IMR-90 (cell line): ENCODE data around the gene ZRSR2. TPM values are rescaled to one million over a fixed set of nuclear protein-coding genes. Genes with fewer than 3 reads are reported as not detected.
A peak's percentile ranks its signal among the peaks of the same experiment; 100 is the strongest.

ENCODE experiments used
- ATAC-seq: fragments of 200-7000 bp; cut with Tn5 transposase; 2 replicates; pipeline ENCODE4 v1.9.1; 2020; ENCODE audit warnings: low read depth, mild to moderate bottlenecking, moderate library complexity
- BruUV-seq: library from RNA; stranded (reverse); fragments of 400-500 nt; replicated peaks from 2 replicates; lab custom pipeline; 2021; lab: Mats Ljungman, UMichigan
- CTCF ChIA-PET: fragments of 300-600 bp; formaldehyde crosslinking; extraction: SDS; loops from one replicate; lab custom pipeline; 2021; ENCODE audit warnings: antibody characterized with exemption; lab: Yijun Ruan, JAX
- POLR2A ChIA-PET: fragments of 300-600 bp; sonication (Branson Sonifier 250); formaldehyde crosslinking; loops from one replicate; lab custom pipeline; 2022; ENCODE audit warnings: antibody characterized with exemption; ENCODE audit not compliant: unreplicated experiment; lab: Charles Lee
- DNase-seq: peaks from one replicate; pipeline ENCODE4 v3.0.0; 2013
- H2AFZ ChIP-seq: replicated peaks from 2 replicates; pipeline ENCODE3; 2013; ENCODE audit warnings: low read length, mild to moderate bottlenecking; ENCODE audit not compliant: poor library complexity
- H2AK5ac ChIP-seq: 2 replicates; pipeline ENCODE4 v1.6.1; 2013; ENCODE audit warnings: low read depth, low read length, inconsistent platforms
- H2AK9ac ChIP-seq: replicated peaks from 2 replicates; pipeline ENCODE3; 2013; ENCODE audit warnings: mild to moderate bottlenecking, low read depth, low read length, moderate library complexity; ENCODE audit not compliant: poor library complexity
- H2BK120ac ChIP-seq: 2 replicates; pipeline ENCODE4 v1.6.1; 2013; ENCODE audit warnings: low read depth, low read length, inconsistent platforms
- H2BK15ac ChIP-seq: 3 replicates; pipeline ENCODE4 v1.6.1; 2013; ENCODE audit warnings: low read depth, low read length, inconsistent platforms
- H2BK20ac ChIP-seq: 2 replicates; pipeline ENCODE4 v1.6.1; 2013; ENCODE audit warnings: low read depth, mild to moderate bottlenecking, inconsistent platforms, low read length, moderate library complexity
- H2BK5ac ChIP-seq: 2 replicates; pipeline ENCODE4 v1.6.1; 2013; ENCODE audit warnings: mild to moderate bottlenecking, low read depth, low read length, inconsistent platforms; ENCODE audit not compliant: poor library complexity, severe bottlenecking
- H3K14ac ChIP-seq: replicated peaks from 2 replicates; pipeline ENCODE4 v1.6.1; 2013; ENCODE audit warnings: low read depth, low read length, inconsistent platforms
- H3K18ac ChIP-seq: 2 replicates; pipeline ENCODE4 v1.6.1; 2013; ENCODE audit warnings: low read depth, low read length, control low read depth
- H3K23ac ChIP-seq: 2 replicates; pipeline ENCODE4 v1.6.1; 2013; ENCODE audit warnings: low read depth, low read length, inconsistent platforms
- H3K27ac ChIP-seq: 2 replicates; pipeline ENCODE4 v1.5.1; 2013; ENCODE audit warnings: mild to moderate bottlenecking, control low read depth, low read length; ENCODE audit not compliant: insufficient read depth
- H3K27me3 ChIP-seq: 2 replicates; pipeline ENCODE4 v1.6.1; 2013; ENCODE audit warnings: low read length; ENCODE audit not compliant: control insufficient read depth, insufficient read depth
- H3K36me3 ChIP-seq: 2 replicates; pipeline ENCODE4 v1.6.1; 2013; ENCODE audit warnings: low read length, mixed read lengths; ENCODE audit not compliant: control insufficient read depth, insufficient read depth
- H3K4ac ChIP-seq: 2 replicates; pipeline ENCODE4 v1.6.1; 2013; ENCODE audit warnings: low read depth, low read length, inconsistent platforms
- H3K4me1 ChIP-seq: 2 replicates; pipeline ENCODE4 v1.6.1; 2013; ENCODE audit warnings: low read length, mixed read lengths; ENCODE audit not compliant: control insufficient read depth, insufficient read depth
- H3K4me2 ChIP-seq: 2 replicates; pipeline ENCODE4 v1.6.1; 2013; ENCODE audit warnings: low read depth, mild to moderate bottlenecking, control low read depth, low read length, moderate library complexity
- H3K4me3 ChIP-seq: 2 replicates; pipeline ENCODE4 v1.5.1; 2013; ENCODE audit warnings: low read depth, mild to moderate bottlenecking, control low read depth, low read length, moderate library complexity; ENCODE audit not compliant: insufficient read depth
- H3K56ac ChIP-seq: 2 replicates; pipeline ENCODE4 v1.6.1; 2013; ENCODE audit warnings: low read length, inconsistent platforms; ENCODE audit not compliant: insufficient read depth; ENCODE audit errors: extremely low read depth
- H3K79me1 ChIP-seq, 2 experiments: 2 replicates each; pipeline ENCODE4 v1.6.1; 2013; ENCODE audit warnings: low read length in 2 of 2, inconsistent platforms in 1 of 2, low read depth in 1 of 2
- H3K9ac ChIP-seq: 2 replicates; pipeline ENCODE4 v1.6.1; 2013; ENCODE audit warnings: low read depth, low read length, control low read depth
- H3K9me1 ChIP-seq: 2 replicates; pipeline ENCODE4 v1.6.1; 2013; ENCODE audit warnings: low read length, inconsistent platforms; ENCODE audit not compliant: insufficient read depth
- H3K9me3 ChIP-seq: 2 replicates; pipeline ENCODE4 v1.6.1; 2013; ENCODE audit warnings: low read length; ENCODE audit not compliant: control insufficient read depth, insufficient read depth
- H4K20me1 ChIP-seq: 2 replicates; pipeline ENCODE4 v1.6.1; 2013; ENCODE audit warnings: low read length, inconsistent platforms; ENCODE audit not compliant: insufficient read depth
- H4K5ac ChIP-seq: 2 replicates; pipeline ENCODE4 v1.6.1; 2013; ENCODE audit warnings: mild to moderate bottlenecking, low read depth, low read length, control low read depth
- H4K8ac ChIP-seq, 2 experiments: 2 replicates each; pipeline ENCODE4 v1.6.1; 2013; ENCODE audit warnings: low read depth in 2 of 2, low read length in 2 of 2, control low read depth in 1 of 2, inconsistent platforms in 1 of 2
- H4K91ac ChIP-seq: 2 replicates; pipeline ENCODE4 v1.6.1; 2013; ENCODE audit warnings: low read depth, low read length, inconsistent platforms; ENCODE audit not compliant: insufficient read depth
- CEBPB ChIP-seq: IDR thresholded peaks from 2 replicates; pipeline ENCODE4 v1.6.1; 2012; ENCODE audit warnings: low read depth, low read length, improper control_type of control experiment
- CTCF ChIP-seq: conservative IDR thresholded peaks from 2 replicates; pipeline ENCODE4 v1.5.1; 2012; ENCODE audit warnings: mild to moderate bottlenecking, low read depth, low read length, improper control_type of control experiment
- ELK1 ChIP-seq: fragments of 150-350 bp; IDR thresholded peaks from 2 replicates; pipeline ENCODE4 v1.6.1; 2016; ENCODE audit warnings: low read depth, mild to moderate bottlenecking, low read length, moderate library complexity, borderline replicate concordance
- RAD21 ChIP-seq: IDR thresholded peaks from 2 replicates; pipeline ENCODE4 v1.6.1; 2012; ENCODE audit warnings: low read length, improper control_type of control experiment
- SMC3 ChIP-seq: fragments of 150-350 bp; IDR thresholded peaks from 2 replicates; pipeline ENCODE4 v1.6.1; 2016; ENCODE audit warnings: low read depth, mild to moderate bottlenecking, antibody characterized with exemption, low read length, moderate library complexity
- USF2 ChIP-seq: fragments of 150-350 bp; IDR thresholded peaks from 2 replicates; pipeline ENCODE4 v1.6.1; 2017; ENCODE audit warnings: mild to moderate bottlenecking, antibody characterized with exemption, low read length, low read depth
- WGBS, 2 experiments: methylation state at CpG; one replicate each; pipeline versions ENCODE4 v1.1.5 to v1.1.7; 2013; ENCODE audit warnings: missing lambda C conversion rate in 2 of 2; ENCODE audit not compliant: insufficient read length in 1 of 2; ENCODE audit errors: extremely low coverage in 2 of 2; 5-methylcytosine and 5-hydroxymethylcytosine counted together
- dilution Hi-C: fragments of 300-500 bp; cut with HindIII; formaldehyde crosslinking; loops from one replicate; pipeline ENCODE4 v1.14.3; 2018; ENCODE audit warnings: low sequenced_read_pairs; ENCODE audit not compliant: unreplicated experiment
- in situ Hi-C: fragments of 300-500 bp; cut with MboI; formaldehyde crosslinking; loops from 3 replicates; pipeline ENCODE4 v1.14.3; 2019; ENCODE audit warnings: low sequenced_read_pairs, inconsistent platforms, mixed read lengths
- intact Hi-C: fragments of 100-400 bp; cut with micrococcal nuclease; formaldehyde crosslinking; loops from 2 replicates; pipeline ENCODE4 v1.10.0; 2022
- polyA plus RNA-seq, 3 experiments: library from polyadenylated mRNA; depleted of rRNA; stranded (reverse); fragments of >200 nt; gene quantifications; 2 replicates each; pipeline ENCODE4 v1.2.3, GENCODE V29; 2012; ENCODE audit warnings: low replicate concordance in 1 of 3
- total RNA-seq: library from RNA; depleted of rRNA; stranded (reverse); fragments of >200 nt; gene quantifications from 2 replicates; pipeline ENCODE4 v1.2.3, GENCODE V29; 2012

ZRSR2 gene
- total and polyA plus RNA-seq, 2 of the 4 experiments (the other 2 are of a cell fraction), result 4.7 to 11.3 TPM

GRCh38 chrX:15761564-15762191 is 28.6 kb upstream of the ZRSR2 start:
- no CpG with 5 or more reads among the region's 8 CpGs for WGBS, 2 experiments
- DNase-seq, result peak; percentile 41
- Histone ChIP-seq H3K56ac (no peak overlapping the region), H4K91ac (no peak overlapping the region), H2BK5ac (no peak overlapping the region), H4K5ac (no peak overlapping the region), H3K14ac (no peak overlapping the region), H3K36me3 (no peaks in the 10 kb centered on the region), H3K79me1 (no peaks in the 10 kb centered on the region), H3K4ac (no peak overlapping the region), H2BK15ac (no peak overlapping the region), H2BK120ac (no peak overlapping the region), H3K4me3 (no peak overlapping the region), H3K9ac (no peak overlapping the region), H2AK5ac (no peak overlapping the region), H4K20me1 (no peaks in the 10 kb centered on the region; the same call in 1 of the 2 replicates), H2AK9ac (no peak overlapping the region), H2BK20ac (no peak overlapping the region), H3K4me2 (no peak overlapping the region), H3K23ac (no peak overlapping the region), H3K9me1 (no peaks in the 10 kb centered on the region), H3K27me3 (no peaks in the 10 kb centered on the region), H4K8ac (no peak overlapping the region), H3K18ac (no peak overlapping the region), H3K4me1 (no peaks in the 10 kb centered on the region), H3K27ac (no peak overlapping the region), H2AFZ (no peak overlapping the region), H3K9me3 (no peaks in the 10 kb centered on the region)
- ChIA-PET POLR2A (no interaction called here), CTCF (interaction anchor here (0.6 kb wide), 2 partner anchors 28 to 825 kb away, joined by 3 read pairs; partner anchors contain the start of gene ZRSR2)
- intact Hi-C loops, result loop anchor here (1.0 to 5.0 kb wide), 3 partner anchors 675 to 936 kb away; no protein-coding TSS in a partner anchor
- no TSS peak for BruUV-seq
- peak; percentile 86 for ATAC-seq
- TF ChIP-seq CEBPB (peak; percentile 28; the same call in 1 of the 2 replicates), CTCF (peak; percentile 80), USF2 (no peak), ELK1 (no peak), SMC3 (peak; percentile 58), RAD21 (peak; percentile 76)
- dilution Hi-C loops, result no loop called here
- in situ Hi-C loops, result no loop called here
